DOHH2 (cell line): ENCODE results near the gene KIF26B.

ENCODE experiments used
- H3F3A ChIP-seq: fragments of 200-600 bp; sonication (generic), shearing (Covaris generic); 2 replicates; pipeline ENCODE4 v1.6.0; 2016; ENCODE audit warnings: antibody characterized with exemption, mild to moderate bottlenecking; ENCODE audit not compliant: control insufficient read depth, insufficient read depth
- H3K27ac ChIP-seq: fragments of 200-600 bp; sonication (generic); 2 replicates; pipeline ENCODE4 v1.5.1; 2014; ENCODE audit warnings: low read depth, mild to moderate bottlenecking, low read length, moderate library complexity
- H3K27me3 ChIP-seq: fragments of 200-600 bp; sonication (generic); 2 replicates; pipeline ENCODE4 v1.6.1; 2014; ENCODE audit warnings: mild to moderate bottlenecking, low read length, mixed read lengths; ENCODE audit not compliant: control insufficient read depth
- H3K36me3 ChIP-seq: fragments of 200-600 bp; sonication (generic); 2 replicates; pipeline ENCODE4 v1.6.1; 2014; ENCODE audit warnings: mild to moderate bottlenecking, low read length, moderate library complexity, mixed read lengths; ENCODE audit not compliant: control insufficient read depth
- H3K4me1 ChIP-seq: fragments of 200-600 bp; sonication (generic); 2 replicates; pipeline ENCODE4 v1.6.1; 2014; ENCODE audit warnings: mild to moderate bottlenecking, low read length, mixed read lengths; ENCODE audit not compliant: control insufficient read depth
- H3K4me2 ChIP-seq: fragments of 200-600 bp; sonication (generic); 2 replicates; pipeline ENCODE4 v1.6.0; 2014; ENCODE audit warnings: mild to moderate bottlenecking, low read length, moderate library complexity
- H3K4me3 ChIP-seq: fragments of 200-600 bp; sonication (generic); 2 replicates; pipeline ENCODE4 v1.5.1; 2014; ENCODE audit warnings: mild to moderate bottlenecking, low read length, mixed read lengths
- H3K79me2 ChIP-seq: fragments of 200-600 bp; sonication (generic); 2 replicates; pipeline ENCODE4 v1.6.1; 2014; ENCODE audit warnings: mild to moderate bottlenecking, low read length, mixed read lengths; ENCODE audit not compliant: control insufficient read depth
- H3K9me2 ChIP-seq: fragments of 200-600 bp; sonication (generic); replicated peaks from 2 replicates; pipeline ENCODE4 v1.6.1; 2014; ENCODE audit warnings: mild to moderate bottlenecking, low read length, mixed read lengths; ENCODE audit not compliant: control insufficient read depth
- H3K9me3 ChIP-seq: fragments of 200-600 bp; sonication (generic); 2 replicates; pipeline ENCODE4 v1.6.1; 2014; ENCODE audit warnings: antibody characterized with exemption, low read length, mixed read lengths; ENCODE audit not compliant: control insufficient read depth, insufficient read depth
- H4K20me1 ChIP-seq: fragments of 200-600 bp; sonication (generic); 2 replicates; pipeline ENCODE4 v1.6.0; 2014; ENCODE audit warnings: low read depth, mild to moderate bottlenecking, antibody characterized with exemption, low read length, moderate library complexity; ENCODE audit not compliant: control insufficient read depth, insufficient read depth
- EZH2phosphoT487 ChIP-seq: fragments of 200-600 bp; sonication (generic); IDR thresholded peaks from 2 replicates; pipeline ENCODE4 v1.6.1; 2017; ENCODE audit warnings: borderline replicate concordance, mild to moderate bottlenecking, antibody characterized with exemption, low read length, moderate library complexity, mixed read lengths
- TF ChIP-seq, protein P1 (sequence below): fragments of 200-600 bp; sonication (generic); IDR thresholded peaks from one replicate; pipeline ENCODE4 v1.5.1; 2014; ENCODE audit warnings: antibody characterized with exemption, mild to moderate bottlenecking, low read depth, low read length; ENCODE audit not compliant: poor library complexity, severe bottlenecking

Gene KIF26B

GRCh38 chr1:245538671-245539070, 383.9 kb downstream of the KIF26B start:
- TF ChIP-seq, protein P1, sequence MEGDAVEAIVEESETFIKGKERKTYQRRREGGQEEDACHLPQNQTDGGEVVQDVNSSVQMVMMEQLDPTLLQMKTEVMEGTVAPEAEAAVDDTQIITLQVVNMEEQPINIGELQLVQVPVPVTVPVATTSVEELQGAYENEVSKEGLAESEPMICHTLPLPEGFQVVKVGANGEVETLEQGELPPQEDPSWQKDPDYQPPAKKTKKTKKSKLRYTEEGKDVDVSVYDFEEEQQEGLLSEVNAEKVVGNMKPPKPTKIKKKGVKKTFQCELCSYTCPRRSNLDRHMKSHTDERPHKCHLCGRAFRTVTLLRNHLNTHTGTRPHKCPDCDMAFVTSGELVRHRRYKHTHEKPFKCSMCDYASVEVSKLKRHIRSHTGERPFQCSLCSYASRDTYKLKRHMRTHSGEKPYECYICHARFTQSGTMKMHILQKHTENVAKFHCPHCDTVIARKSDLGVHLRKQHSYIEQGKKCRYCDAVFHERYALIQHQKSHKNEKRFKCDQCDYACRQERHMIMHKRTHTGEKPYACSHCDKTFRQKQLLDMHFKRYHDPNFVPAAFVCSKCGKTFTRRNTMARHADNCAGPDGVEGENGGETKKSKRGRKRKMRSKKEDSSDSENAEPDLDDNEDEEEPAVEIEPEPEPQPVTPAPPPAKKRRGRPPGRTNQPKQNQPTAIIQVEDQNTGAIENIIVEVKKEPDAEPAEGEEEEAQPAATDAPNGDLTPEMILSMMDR: no peak
- no peak for TF ChIP-seq EZH2phosphoT487
- no peaks in the 10 kb centered on the region for H3K9me2 ChIP-seq
- peaks cover 2% of the 10 kb centered on the region; the same call in 1 of the 2 replicates for H3K27me3 ChIP-seq
- no peak overlapping the region for H3K27ac ChIP-seq
- H3K36me3 ChIP-seq: no peaks in the 10 kb centered on the region
- no peak overlapping the region for H3K4me3 ChIP-seq
- H3K4me1 ChIP-seq: no peaks in the 10 kb centered on the region
- no peaks in the 10 kb centered on the region for H3F3A ChIP-seq
- no peaks in the 10 kb centered on the region for H4K20me1 ChIP-seq
- no peak overlapping the region for H3K4me2 ChIP-seq
- H3K9me3 ChIP-seq: no peaks in the 10 kb centered on the region
- H3K79me2 ChIP-seq: no peaks in the 10 kb centered on the region

GRCh38 chr1:245541369-245541768, 386.6 kb downstream of the KIF26B start:
- no peaks in the 10 kb centered on the region for H3K9me3 ChIP-seq
- H3K27ac ChIP-seq: no peak overlapping the region
- no peak for TF ChIP-seq EZH2phosphoT487
- TF ChIP-seq, protein P1: no peak
- no peaks in the 10 kb centered on the region for H3F3A ChIP-seq
- H3K9me2 ChIP-seq: no peaks in the 10 kb centered on the region
- no peaks in the 10 kb centered on the region for H4K20me1 ChIP-seq
- H3K4me3 ChIP-seq: no peak overlapping the region
- peaks cover 2% of the 10 kb centered on the region; the same call in 1 of the 2 replicates for H3K27me3 ChIP-seq
- H3K4me2 ChIP-seq: no peak overlapping the region
- no peaks in the 10 kb centered on the region for H3K36me3 ChIP-seq
- no peaks in the 10 kb centered on the region for H3K4me1 ChIP-seq
- H3K79me2 ChIP-seq: no peaks in the 10 kb centered on the region

- Histone ChIP-seq H3K4me3 (no peak overlapping the region), H3K9me3 (no peaks in the 10 kb centered on the region), H3F3A (no peaks in the 10 kb centered on the region), H3K36me3 (no peaks in the 10 kb centered on the region), H3K4me1 (no peaks in the 10 kb centered on the region), H3K79me2 (no peaks in the 10 kb centered on the region), H4K20me1 (no peaks in the 10 kb centered on the region), H3K27ac (no peak overlapping the region), H3K4me2 (no peak overlapping the region), H3K9me2 (no peaks in the 10 kb centered on the region), H3K27me3 (peaks cover 2% of the 10 kb centered on the region; the same call in 1 of the 2 replicates)
- TF ChIP-seq, protein P1: no peak
- TF ChIP-seq EZH2phosphoT487: no peak
Observed at GRCh38 chr1:245542365-245542764, 387.6 kb downstream of the KIF26B start.
